ENCODE measurements around the gene GRAMD2B. TPM values are rescaled to one million over a fixed set of nuclear protein-coding genes. Genes with fewer than 3 reads are reported as not detected.

The GRAMD2B gene
- total RNA-seq, 6 donors from 2014 or later, result 11.3 to 70.4 (median 17.7) TPM

DNA sequence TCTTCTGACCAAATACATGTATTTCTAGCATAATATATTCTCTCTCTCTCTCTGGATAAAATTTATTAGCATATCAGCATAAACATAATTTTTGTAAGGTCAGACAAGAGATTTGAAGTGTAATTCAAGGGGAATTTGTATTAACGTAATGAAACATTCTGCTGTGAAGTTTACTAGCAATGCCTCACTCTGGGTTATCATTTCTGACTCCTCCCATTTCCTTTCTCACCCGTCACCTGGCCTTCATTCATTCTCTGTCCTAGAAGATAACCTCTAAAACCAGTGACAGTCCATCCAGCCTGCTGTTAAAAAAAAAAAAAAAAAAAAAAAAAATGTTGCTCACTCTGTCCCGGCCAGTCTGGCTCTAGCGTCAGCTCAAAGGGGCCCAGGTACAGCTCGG is 27.1 kb downstream of the GRAMD2B start:
- peaks cover 0 to 3% (median 0%) of the 10 kb centered on the region in 4 donors for H3K36me3 ChIP-seq
- no peak overlapping the region for H3K4me3 ChIP-seq
- H3K4me1 ChIP-seq, result peaks cover 0 to 19% (median 9%) of the 10 kb centered on the region in 4 donors
- TF ChIP-seq POLR2AphosphoS5 (IDR thresholded peaks at IDR 0.05) (no peak), EP300 (IDR thresholded peaks at IDR 0.05) (no peak), POLR2A (IDR thresholded peaks at IDR 0.05) (no peak)
- TF ChIP-seq, protein P1, sequence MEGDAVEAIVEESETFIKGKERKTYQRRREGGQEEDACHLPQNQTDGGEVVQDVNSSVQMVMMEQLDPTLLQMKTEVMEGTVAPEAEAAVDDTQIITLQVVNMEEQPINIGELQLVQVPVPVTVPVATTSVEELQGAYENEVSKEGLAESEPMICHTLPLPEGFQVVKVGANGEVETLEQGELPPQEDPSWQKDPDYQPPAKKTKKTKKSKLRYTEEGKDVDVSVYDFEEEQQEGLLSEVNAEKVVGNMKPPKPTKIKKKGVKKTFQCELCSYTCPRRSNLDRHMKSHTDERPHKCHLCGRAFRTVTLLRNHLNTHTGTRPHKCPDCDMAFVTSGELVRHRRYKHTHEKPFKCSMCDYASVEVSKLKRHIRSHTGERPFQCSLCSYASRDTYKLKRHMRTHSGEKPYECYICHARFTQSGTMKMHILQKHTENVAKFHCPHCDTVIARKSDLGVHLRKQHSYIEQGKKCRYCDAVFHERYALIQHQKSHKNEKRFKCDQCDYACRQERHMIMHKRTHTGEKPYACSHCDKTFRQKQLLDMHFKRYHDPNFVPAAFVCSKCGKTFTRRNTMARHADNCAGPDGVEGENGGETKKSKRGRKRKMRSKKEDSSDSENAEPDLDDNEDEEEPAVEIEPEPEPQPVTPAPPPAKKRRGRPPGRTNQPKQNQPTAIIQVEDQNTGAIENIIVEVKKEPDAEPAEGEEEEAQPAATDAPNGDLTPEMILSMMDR (IDR thresholded peaks at IDR 0.05), result no peak
- ATAC-seq (ENCODE audit: low FRiP score in 2 of 2) (no peak), DNase-seq (no peak)
- WGBS, 2 donors, result 67 to 71% methylated on average over 5 of the region's 5 CpGs
- peak overlapping the region; percentile 44 to 82 (median 56) for H3K27ac ChIP-seq
- H3K27me3 ChIP-seq, result no peaks in the 10 kb centered on the region
- H3K9me3 ChIP-seq, result no peaks in the 10 kb centered on the region

- H3K27ac ChIP-seq, result peak overlapping the region in 1 of 4 donors; percentile 32
- no peaks in the 10 kb centered on the region for H3K36me3 ChIP-seq
- H3K4me3 ChIP-seq, result no peak overlapping the region
- TF ChIP-seq POLR2AphosphoS5 (IDR thresholded peaks at IDR 0.05) (no peak), EP300 (IDR thresholded peaks at IDR 0.05) (no peak), POLR2A (IDR thresholded peaks at IDR 0.05) (no peak)
- TF ChIP-seq, protein P1 (IDR thresholded peaks at IDR 0.05), result no peak
- no peaks in the 10 kb centered on the region for H3K27me3 ChIP-seq
- DNase-seq (no peak), ATAC-seq (ENCODE audit: low FRiP score in 2 of 2) (no peak)
- no peaks in the 10 kb centered on the region for H3K9me3 ChIP-seq
- peaks cover 0 to 19% (median 10%) of the 10 kb centered on the region in 4 donors for H3K4me1 ChIP-seq
- 47 to 73% methylated on average over 3 to 5 of the region's 5 CpGs for WGBS, 2 donors
These were observed 27.7 kb downstream of the GRAMD2B start for GRCh38 chr5:126450907-126451306.

- Histone ChIP-seq H3K27me3 (no peaks in the 10 kb centered on the region), H3K4me1 (peaks cover 0 to 19% (median 10%) of the 10 kb centered on the region in 4 donors), H3K36me3 (no peaks in the 10 kb centered on the region), H3K27ac (no peak overlapping the region), H3K4me3 (no peak overlapping the region), H3K9me3 (no peaks in the 10 kb centered on the region)
- ATAC-seq (ENCODE audit: low FRiP score in 2 of 2) (no peak), DNase-seq (no peak)
- WGBS, 2 donors, result 91 to 97% methylated on average over 1 of the region's 1 CpG
- TF ChIP-seq EP300 (IDR thresholded peaks at IDR 0.05), result no peak
- TF ChIP-seq, protein P1 (IDR thresholded peaks at IDR 0.05), result no peak
- TF ChIP-seq POLR2A (IDR thresholded peaks at IDR 0.05), result no peak
- no peak for TF ChIP-seq POLR2AphosphoS5 (IDR thresholded peaks at IDR 0.05)
These were observed 29.3 kb downstream of the GRAMD2B start for GRCh38 chr5:126452477-126452876.

GRCh38 chr5:126454081-126454480 is 30.9 kb downstream of the GRAMD2B start:
- ATAC-seq (ENCODE audit: low FRiP score in 2 of 2), result no peak
- Histone ChIP-seq H3K4me1 (peaks cover 0 to 19% (median 10%) of the 10 kb centered on the region in 4 donors), H3K4me3 (no peak overlapping the region), H3K36me3 (no peaks in the 10 kb centered on the region), H3K9me3 (no peaks in the 10 kb centered on the region), H3K27ac (no peak overlapping the region), H3K27me3 (no peaks in the 10 kb centered on the region)
- WGBS, 2 donors, result 73 to 82% methylated on average over 7 of the region's 7 CpGs
- TF ChIP-seq, protein P1 (IDR thresholded peaks at IDR 0.05), result no peak
- TF ChIP-seq POLR2AphosphoS5 (IDR thresholded peaks at IDR 0.05) (no peak), EP300 (IDR thresholded peaks at IDR 0.05) (no peak), POLR2A (IDR thresholded peaks at IDR 0.05) (no peak)
- DNase-seq, result no peak

- Histone ChIP-seq H3K9me3 (no peaks in the 10 kb centered on the region), H3K27me3 (no peaks in the 10 kb centered on the region), H3K36me3 (no peaks in the 10 kb centered on the region), H3K27ac (no peak overlapping the region), H3K4me3 (no peak overlapping the region), H3K4me1 (peaks cover 0 to 17% (median 10%) of the 10 kb centered on the region in 4 donors)
- DNase-seq (no peak), ATAC-seq (ENCODE audit: low FRiP score in 2 of 2) (no peak)
- WGBS, 2 donors, result 100% methylated on average over 1 of the region's 1 CpG
- TF ChIP-seq POLR2AphosphoS5 (IDR thresholded peaks at IDR 0.05), result no peak
- TF ChIP-seq, protein P1 (IDR thresholded peaks at IDR 0.05), result no peak
- no peak for TF ChIP-seq EP300 (IDR thresholded peaks at IDR 0.05)
- no peak for TF ChIP-seq POLR2A (IDR thresholded peaks at IDR 0.05)
These were observed 31.3 kb downstream of the GRAMD2B start for GRCh38 chr5:126454535-126454934.

Data from upper lobe of left lung (tissue), 6 donors.